Body of pancreas (tissue), 4 donors: ENCODE measurements around the gene TEX44. TPM values are rescaled to one million over a fixed set of nuclear protein-coding genes. Genes with fewer than 3 reads are reported as not detected.

Source experiments
- ATAC-seq: fragments of 150-250 bp; one replicate; pipeline ENCODE4 v1.9.1; 2016
- DNase-seq, 4 donors: peaks; one replicate each; pipeline ENCODE4 v3.0.0-alpha.2; 2019
- H3K27ac ChIP-seq, 4 donors: fragments of 200-600 bp; sonication (generic); 1 replicate in 3 of 4; 2 replicates in 1 of 4; pipeline versions ENCODE4 v1.5.1 to v1.6.1; 2016 to 2019; ENCODE audit warnings: mild to moderate bottlenecking in 1 of 4, mixed read lengths in 1 of 4, moderate library complexity in 1 of 4
- H3K27me3 ChIP-seq, 2 donors: fragments of 200-600 bp; sonication (generic); one replicate each; pipeline ENCODE4 v1.6.0; 2016; ENCODE audit warnings: mild to moderate bottlenecking in 1 of 2
- H3K36me3 ChIP-seq, 2 donors: fragments of 200-600 bp; sonication (generic); replicated peaks in 1 of 2; 2 replicates each; pipeline ENCODE4 v1.5.1; 2016; ENCODE audit warnings: low read depth in 2 of 2; ENCODE audit not compliant: insufficient read depth in 1 of 2
- H3K4me1 ChIP-seq: fragments of 200-600 bp; sonication (generic); one replicate; pipeline ENCODE4 v1.6.0; 2016
- H3K4me3 ChIP-seq, 2 donors: fragments of 200-600 bp; sonication (generic); 1 replicate in 1 of 2; 2 replicates in 1 of 2; pipeline ENCODE4 v1.5.1; 2016 to 2019
- H3K9me3 ChIP-seq, 3 donors: fragments of 200-600 bp; sonication (generic); 1 replicate in 2 of 3; 2 replicates in 1 of 3; pipeline ENCODE4 v1.5.1; 2016
- POLR2A ChIP-seq, 3 donors: fragments of 450-650 bp; IDR thresholded peaks; one replicate each; pipeline ENCODE4 v1.6.1; 2016; ENCODE audit warnings: antibody characterized with exemption in 3 of 3, mild to moderate bottlenecking in 2 of 3
- WGBS, 2 donors: methylation state at CpG; one replicate each; pipeline ENCODE4 v1.1.5; 2017; 5-methylcytosine and 5-hydroxymethylcytosine counted together
- intact Hi-C: fragments of 100-400 bp; cut with DNase I; formaldehyde crosslinking; loops from one replicate; pipeline ENCODE4 v1.15.1; 2023
- total RNA-seq, 2 donors: library from RNA; depleted of rRNA; stranded (reverse); fragments of >200 nt; gene quantifications; one replicate each; pipeline ENCODE4 v1.1.0, GENCODE V29; 2016
- TF ChIP-seq, protein P1 (sequence below), 7 experiments: fragments of 450-650 bp in 4 of 7; fragments of 200-600 bp in 3 of 7; sonication (generic) in 3 of 7; IDR thresholded peaks; one replicate each; pipeline ENCODE4 v1.5.1; 2016 to 2019; ENCODE audit warnings: antibody characterized with exemption in 7 of 7

Gene TEX44
- total RNA-seq, 2 donors from 2014 or later, result not detected

GRCh38 chr2:231632559-231633142 lies 40.0 kb downstream of the TEX44 start:
- ATAC-seq (no peak), DNase-seq (no peak)

DNA sequence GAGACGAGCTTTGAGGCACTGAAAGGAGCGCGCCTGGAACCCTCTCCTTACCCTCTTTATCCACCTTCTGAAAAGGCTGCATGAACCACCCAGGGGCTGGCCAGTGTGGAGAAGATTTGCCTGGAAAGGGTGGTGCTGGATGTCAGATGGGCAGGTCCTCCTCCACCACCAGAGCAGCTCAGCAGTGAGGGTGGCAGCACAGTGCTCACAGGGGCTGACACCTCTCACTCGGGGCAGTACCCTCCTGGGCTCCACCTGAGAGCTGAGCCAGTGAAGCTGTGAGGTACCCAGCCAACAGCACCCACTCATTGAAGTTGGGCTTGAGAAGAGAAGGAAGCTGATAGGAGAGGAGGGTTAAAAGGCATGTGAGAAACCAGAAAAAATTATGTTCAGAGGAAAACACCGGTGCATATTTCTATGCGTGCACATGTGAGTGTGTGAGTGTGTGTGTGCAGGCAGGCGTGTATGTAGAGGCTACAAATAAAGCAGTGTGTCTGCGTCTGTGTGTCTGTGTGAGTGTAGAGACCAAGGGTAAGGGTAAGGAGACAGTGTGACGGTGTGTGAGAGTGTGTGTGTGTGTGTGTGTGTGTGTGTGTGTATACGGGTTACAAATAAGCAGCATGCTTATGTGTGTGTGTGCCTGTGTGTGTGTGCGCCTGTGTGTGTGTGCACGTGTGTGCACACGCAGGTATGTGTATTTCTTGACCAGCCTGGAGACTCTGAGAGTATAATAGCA lies 40.7 kb downstream of the TEX44 start:
- Histone ChIP-seq H3K27ac (no peak overlapping the region), H3K9me3 (no peaks in the 10 kb centered on the region), H3K36me3 (no peaks in the 10 kb centered on the region), H3K4me3 (no peak overlapping the region), H3K4me1 (no peaks in the 10 kb centered on the region), H3K27me3 (no peaks in the 10 kb centered on the region)
- intact Hi-C loops, result no loop called here
- ATAC-seq (no peak), DNase-seq (no peak)
- WGBS, 2 donors, result 83 to 91% methylated on average over 12 to 13 of the region's 13 CpGs
- TF ChIP-seq, protein P1, sequence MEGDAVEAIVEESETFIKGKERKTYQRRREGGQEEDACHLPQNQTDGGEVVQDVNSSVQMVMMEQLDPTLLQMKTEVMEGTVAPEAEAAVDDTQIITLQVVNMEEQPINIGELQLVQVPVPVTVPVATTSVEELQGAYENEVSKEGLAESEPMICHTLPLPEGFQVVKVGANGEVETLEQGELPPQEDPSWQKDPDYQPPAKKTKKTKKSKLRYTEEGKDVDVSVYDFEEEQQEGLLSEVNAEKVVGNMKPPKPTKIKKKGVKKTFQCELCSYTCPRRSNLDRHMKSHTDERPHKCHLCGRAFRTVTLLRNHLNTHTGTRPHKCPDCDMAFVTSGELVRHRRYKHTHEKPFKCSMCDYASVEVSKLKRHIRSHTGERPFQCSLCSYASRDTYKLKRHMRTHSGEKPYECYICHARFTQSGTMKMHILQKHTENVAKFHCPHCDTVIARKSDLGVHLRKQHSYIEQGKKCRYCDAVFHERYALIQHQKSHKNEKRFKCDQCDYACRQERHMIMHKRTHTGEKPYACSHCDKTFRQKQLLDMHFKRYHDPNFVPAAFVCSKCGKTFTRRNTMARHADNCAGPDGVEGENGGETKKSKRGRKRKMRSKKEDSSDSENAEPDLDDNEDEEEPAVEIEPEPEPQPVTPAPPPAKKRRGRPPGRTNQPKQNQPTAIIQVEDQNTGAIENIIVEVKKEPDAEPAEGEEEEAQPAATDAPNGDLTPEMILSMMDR (IDR thresholded peaks at IDR 0.05), result no peak
- TF ChIP-seq POLR2A (IDR thresholded peaks at IDR 0.05), result no peak

More at GRCh38 chr2:231632559-231633142, 40.0 kb downstream of the TEX44 start:
- no peaks in the 10 kb centered on the region for H3K36me3 ChIP-seq
- H3K4me3 ChIP-seq, result no peak overlapping the region
- 71 to 76% methylated on average over 14 of the region's 14 CpGs for WGBS, 2 donors
- H3K9me3 ChIP-seq, result no peaks in the 10 kb centered on the region
- no peaks in the 10 kb centered on the region for H3K4me1 ChIP-seq
- intact Hi-C loops, result no loop called here
- no peak overlapping the region for H3K27ac ChIP-seq
- H3K27me3 ChIP-seq, result no peaks in the 10 kb centered on the region
- TF ChIP-seq, protein P1 (IDR thresholded peaks at IDR 0.05), result no peak

GRCh38 chr2:231634412-231634811 lies 41.7 kb downstream of the TEX44 start:
- Histone ChIP-seq H3K36me3 (no peaks in the 10 kb centered on the region), H3K27ac (no peak overlapping the region), H3K27me3 (no peaks in the 10 kb centered on the region), H3K9me3 (no peaks in the 10 kb centered on the region), H3K4me1 (no peaks in the 10 kb centered on the region), H3K4me3 (no peak overlapping the region)
- DNase-seq, result no peak
- TF ChIP-seq, protein P1 (IDR thresholded peaks at IDR 0.05), result no peak
- TF ChIP-seq POLR2A (IDR thresholded peaks at IDR 0.05), result no peak
- WGBS, 2 donors, result 92 to 100% methylated on average over 2 of the region's 2 CpGs
- intact Hi-C loops, result no loop called here
- no peak for ATAC-seq

DNA sequence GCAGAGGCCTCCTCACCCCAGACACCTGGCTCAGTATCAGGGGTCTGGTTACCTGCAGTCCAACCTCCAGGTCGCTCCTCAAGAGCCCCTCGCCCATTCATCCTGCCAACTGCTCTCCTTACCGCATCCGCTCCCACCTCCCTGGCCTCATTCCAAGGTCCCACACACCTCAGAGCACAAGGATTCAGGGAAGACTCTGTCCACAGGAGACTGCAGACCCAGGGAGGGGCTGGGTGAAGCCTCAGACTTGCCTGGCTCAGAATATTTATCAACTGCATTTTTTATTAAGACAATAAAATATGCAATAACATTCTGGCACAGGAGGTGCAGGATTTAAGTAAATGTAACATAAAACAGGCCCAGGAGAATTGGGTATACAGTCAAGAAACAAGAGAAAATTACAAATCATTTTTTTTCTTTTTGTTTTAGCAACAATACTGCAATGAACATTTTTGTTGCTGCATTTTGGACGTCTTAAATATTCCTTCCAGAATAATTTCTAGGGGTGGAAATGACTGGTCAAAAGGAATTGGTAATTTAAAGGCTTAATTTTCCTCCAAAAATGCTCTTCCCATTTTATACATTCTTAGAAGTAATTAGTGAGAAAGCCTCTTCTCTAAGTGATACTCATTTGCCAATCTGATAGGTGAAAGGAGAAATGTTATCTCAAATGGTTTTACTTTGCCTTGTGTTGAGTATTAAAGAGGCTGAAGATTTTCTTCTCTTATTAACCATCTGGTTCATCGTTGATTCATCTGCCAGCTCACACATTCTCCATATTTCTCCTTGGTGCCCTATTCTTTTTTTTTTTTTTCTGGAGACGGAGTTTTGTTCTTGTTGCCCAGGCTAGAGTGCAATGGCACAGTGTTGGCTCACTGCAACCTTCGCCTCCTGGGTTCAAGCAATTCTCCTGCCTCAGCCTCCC lies 42.5 kb downstream of the TEX44 start:
- ATAC-seq, result no peak
- intact Hi-C loops, result no loop called here
- TF ChIP-seq POLR2A (IDR thresholded peaks at IDR 0.05), result no peak
- TF ChIP-seq, protein P1 (IDR thresholded peaks at IDR 0.05), result no peak
- Histone ChIP-seq H3K4me3 (no peak overlapping the region), H3K27me3 (no peaks in the 10 kb centered on the region), H3K4me1 (no peaks in the 10 kb centered on the region), H3K9me3 (no peaks in the 10 kb centered on the region), H3K36me3 (no peaks in the 10 kb centered on the region), H3K27ac (no peak overlapping the region)
- 74 to 77% methylated on average over 7 of the region's 8 CpGs for WGBS, 2 donors
- no peak for DNase-seq
